Measurements from ENCODE around the gene MRPL39.

The MRPL39 gene

GRCh38 chr21:25568246-25568645, 39.0 kb downstream of the MRPL39 start:
- peak; percentile 11 for DNase-seq (ENCODE audit: low spot score)

- DNase-seq (ENCODE audit: low spot score), result no peak
Observed at GRCh38 chr21:25567472-25567871, 39.8 kb downstream of the MRPL39 start.

- DNase-seq (ENCODE audit: low spot score), result no peak
Observed at GRCh38 chr21:25566645-25567044, 40.6 kb downstream of the MRPL39 start.

DNA sequence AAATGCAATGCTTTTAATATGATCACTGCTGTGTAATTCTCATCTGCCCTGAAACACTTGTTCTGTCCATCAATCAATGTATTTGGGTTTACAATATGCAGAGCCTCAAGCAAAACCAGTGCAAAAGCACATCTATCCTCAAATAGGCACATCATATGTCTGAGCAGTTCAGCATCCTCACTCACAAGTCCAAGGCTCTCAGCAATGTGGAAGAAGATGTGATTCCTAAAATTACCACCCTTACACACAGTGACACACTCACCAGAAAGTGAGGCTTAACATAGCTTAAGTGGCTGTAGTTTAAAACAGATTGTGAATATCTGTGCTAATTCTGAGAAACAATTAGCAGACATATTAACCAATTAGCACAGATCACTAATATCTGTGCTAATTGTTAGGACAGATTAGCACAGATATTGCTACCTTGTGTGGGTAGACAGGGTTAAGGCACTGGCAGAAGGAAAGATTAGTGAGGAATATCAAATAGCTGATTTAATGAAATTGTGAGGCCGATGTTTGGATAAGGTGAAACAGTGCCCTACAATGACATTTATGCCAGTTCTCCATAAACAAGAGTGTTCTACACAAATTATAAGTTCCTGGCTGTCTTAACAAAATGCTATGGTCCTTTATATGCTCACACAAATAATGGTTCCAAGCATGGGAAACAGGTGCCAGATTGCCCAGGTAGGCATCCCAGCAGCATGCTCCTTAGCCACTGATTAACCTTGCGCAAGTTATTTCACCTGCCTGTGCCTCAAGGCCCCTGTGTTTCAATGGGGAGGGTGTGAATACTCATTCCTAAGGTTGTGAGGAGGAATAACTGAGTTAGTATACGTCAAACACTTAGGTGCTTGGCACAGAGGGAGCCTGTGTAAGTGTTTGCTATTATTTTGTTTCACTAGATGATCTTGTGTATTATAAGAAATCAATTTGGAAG, 41.7 kb downstream of the MRPL39 start:
- DNase-seq (ENCODE audit: low spot score), result no peak

DNA sequence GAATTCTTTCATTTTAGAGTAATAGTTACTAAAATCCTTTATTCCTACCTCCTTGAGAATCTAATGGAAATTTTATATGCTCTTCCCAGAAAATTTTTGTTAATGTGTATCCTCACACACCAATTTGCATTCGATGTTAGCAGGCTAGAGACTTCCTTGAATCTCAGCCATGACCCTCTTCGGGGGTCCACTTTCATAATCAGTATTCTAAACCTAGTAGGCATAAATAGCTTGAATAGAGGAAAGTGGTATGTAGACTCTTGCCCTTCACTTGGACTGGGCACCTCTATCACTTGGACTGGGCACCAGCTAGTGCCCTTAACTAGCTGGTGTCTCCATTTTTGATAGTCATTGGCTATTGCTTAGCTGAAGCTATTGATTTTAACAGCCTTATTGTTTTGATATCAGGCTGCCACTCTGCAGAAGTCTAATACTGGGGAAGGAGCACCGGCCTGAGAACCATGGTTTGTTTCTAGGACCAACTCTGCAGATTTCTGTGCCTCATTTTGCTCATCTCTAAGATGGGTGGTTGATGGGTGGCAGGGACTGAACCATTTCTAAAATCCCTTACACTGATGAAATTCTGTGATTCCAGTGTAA, 42.8 kb downstream of the MRPL39 start:
- DNase-seq (ENCODE audit: low spot score), result no peak

DNA sequence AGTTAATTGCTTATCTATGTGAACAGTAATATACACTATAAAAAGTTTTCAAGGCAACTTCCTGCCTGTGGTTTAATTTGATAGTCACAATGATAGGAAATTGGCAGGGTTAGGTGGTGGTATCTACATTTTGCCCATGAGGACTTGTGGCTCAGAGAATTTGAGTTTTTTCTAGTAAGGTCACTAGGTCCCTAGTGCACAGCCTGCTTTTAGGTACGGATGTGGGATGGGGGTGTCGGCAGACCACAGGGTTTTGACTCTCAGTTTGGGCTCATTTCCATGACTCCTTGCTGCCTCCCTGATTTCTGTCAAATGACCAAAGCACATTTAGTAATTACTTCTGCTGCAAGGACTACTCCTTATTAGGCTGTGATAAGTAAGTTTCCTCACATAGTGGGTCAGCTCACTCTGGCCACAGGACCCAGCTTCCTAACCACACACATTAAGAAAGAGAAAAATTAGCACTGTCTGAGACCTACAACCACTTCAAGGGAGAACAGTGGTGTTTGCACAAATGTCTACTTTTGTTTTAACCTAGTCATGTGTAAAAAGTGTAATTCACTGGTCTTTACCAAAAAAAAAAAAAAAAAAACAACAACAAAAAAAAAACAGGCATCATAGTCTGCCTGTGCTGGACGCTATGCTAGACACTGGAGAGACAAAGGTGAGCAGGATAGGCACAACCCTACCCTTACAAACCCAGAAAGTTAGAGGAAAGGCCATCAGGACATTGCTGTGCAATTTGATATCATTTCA, 43.7 kb downstream of the MRPL39 start:
- no peak for DNase-seq (ENCODE audit: low spot score)

- DNase-seq (ENCODE audit: low spot score), result no peak
Observed at GRCh38 chr21:25562660-25563059, 44.6 kb downstream of the MRPL39 start.

DNA sequence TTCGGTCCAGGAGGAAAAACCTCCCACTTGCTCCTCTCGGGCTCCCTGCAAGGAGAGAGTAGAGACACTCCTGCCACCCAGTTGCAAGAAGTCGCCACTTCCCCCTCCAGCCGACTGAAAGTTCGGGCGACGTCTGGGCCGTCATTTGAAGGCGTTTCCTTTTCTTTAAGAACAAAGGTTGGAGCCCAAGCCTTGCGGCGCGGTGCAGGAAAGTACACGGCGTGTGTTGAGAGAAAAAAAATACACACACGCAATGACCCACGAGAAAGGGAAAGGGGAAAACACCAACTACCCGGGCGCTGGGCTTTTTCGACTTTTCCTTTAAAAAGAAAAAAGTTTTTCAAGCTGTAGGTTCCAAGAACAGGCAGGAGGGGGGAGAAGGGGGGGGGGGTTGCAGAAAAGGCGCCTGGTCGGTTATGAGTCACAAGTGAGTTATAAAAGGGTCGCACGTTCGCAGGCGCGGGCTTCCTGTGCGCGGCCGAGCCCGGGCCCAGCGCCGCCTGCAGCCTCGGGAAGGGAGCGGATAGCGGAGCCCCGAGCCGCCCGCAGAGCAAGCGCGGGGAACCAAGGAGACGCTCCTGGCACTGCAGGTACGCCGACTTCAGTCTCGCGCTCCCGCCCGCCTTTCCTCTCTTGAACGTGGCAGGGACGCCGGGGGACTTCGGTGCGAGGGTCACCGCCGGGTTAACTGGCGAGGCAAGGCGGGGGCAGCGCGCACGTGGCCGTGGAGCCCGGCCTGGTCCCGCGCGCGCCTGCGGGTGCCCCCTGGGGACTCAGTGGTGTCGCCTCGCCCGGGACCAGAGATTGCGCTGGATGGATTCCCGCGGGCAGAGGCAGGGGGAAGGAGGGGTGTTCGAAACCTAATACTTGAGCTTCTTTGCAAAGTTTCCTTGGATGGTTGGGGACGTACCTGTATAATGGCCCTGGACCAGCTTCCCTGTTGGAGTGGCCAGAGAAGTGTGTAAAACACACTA, 45.3 kb downstream of the MRPL39 start:
- peak; percentile 87 for DNase-seq (ENCODE audit: low spot score)

- no peak for DNase-seq (ENCODE audit: low spot score)
Observed at GRCh38 chr21:25560891-25561290, 46.4 kb downstream of the MRPL39 start.

DNA sequence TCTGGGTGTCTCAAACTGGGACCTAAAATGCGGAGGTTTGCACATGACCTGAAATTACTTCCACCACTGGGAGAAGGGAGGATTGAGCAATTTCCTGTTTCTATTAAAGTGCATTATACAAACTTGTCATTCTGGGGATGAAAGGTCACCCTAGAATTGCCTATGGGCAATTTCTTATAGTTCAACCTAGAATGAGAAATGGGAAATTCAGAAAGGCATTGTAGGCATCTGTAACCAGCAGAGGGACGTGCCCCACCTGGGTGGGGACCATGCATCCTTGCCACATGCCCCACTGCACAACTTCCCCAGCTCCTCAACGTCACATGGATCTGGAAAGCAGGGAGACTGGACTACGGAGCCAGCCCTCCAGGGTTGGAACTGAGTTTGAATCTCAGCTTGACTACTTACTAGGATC, 47.0 kb downstream of the MRPL39 start:
- no peak for DNase-seq (ENCODE audit: low spot score)

DNA sequence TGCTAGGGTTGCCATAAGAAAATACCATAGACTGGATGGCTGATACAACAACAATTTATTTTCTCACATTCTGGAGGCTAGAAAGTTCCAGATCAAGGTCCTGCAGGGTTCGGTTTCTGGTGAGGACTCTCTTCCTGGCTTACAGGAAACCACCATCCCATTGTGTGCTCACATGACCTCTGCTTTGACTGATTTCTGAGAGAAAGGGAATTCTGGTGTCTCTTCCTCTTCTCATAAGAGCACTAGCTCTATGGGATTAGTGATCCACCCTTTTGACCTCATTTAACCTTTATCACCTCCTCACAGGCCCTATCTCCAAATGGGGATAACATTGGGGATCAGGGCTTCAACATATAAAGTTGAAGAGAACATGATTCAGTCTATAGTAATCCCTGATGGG, 47.5 kb downstream of the MRPL39 start:
- DNase-seq (ENCODE audit: low spot score), result no peak

DNA sequence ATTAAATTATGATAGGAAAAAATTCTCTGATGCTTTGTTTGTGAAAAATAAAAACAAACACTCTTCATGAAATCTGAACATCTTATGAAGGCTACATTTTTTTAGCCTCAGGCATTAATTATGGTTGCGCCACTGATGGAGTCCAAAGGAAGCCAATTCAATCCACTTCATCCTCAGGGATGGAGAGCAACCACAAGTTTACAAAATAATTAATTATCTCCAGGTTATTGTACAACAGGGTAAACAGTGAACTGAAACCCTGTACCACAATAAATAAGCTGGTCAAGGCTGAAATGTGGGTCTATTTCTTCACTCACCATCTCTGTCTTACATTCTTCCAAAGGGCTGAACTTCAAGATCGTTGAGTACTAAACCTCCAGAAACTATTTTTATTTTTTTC, 49.2 kb downstream of the MRPL39 start:
- DNase-seq (ENCODE audit: low spot score), result no peak

DNA sequence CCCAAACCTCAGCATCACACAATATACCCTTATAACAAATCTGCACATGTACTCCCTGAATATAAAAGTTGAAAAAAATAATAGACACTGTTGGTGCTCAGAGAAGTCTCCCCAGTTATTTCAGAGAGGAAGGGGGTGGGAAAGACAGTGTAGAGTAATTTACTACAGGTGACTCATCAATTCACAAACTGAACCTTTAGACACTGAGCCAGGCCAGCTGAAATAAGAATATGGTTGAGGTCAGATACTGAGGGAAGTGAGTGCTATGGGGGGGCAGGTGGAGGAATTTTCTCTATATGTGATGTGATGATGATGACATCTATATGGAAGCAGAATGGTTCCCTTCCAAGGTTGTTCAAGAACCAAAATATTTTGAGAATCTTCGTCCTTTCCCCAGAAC, 50.1 kb downstream of the MRPL39 start:
- no peak for DNase-seq (ENCODE audit: low spot score)

DNA sequence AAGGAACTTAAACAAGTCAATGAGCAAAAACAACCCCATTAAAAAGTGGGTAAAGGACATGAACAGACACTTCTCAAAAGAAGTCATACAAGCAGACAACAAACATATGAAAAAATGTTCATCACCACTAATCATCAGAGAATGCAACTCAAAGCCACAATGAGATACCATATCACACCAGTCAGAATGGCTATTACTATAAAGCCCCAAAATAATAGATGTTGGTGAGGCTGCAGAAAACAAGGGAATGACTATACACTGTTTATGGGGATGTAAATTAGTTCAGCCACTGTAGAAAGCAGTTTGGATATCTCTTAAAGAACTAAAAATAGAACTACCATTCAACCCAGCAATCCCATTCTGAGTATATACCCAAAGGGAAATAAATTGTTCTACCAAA, 51.2 kb downstream of the MRPL39 start:
- DNase-seq (ENCODE audit: low spot score), result no peak

DNA sequence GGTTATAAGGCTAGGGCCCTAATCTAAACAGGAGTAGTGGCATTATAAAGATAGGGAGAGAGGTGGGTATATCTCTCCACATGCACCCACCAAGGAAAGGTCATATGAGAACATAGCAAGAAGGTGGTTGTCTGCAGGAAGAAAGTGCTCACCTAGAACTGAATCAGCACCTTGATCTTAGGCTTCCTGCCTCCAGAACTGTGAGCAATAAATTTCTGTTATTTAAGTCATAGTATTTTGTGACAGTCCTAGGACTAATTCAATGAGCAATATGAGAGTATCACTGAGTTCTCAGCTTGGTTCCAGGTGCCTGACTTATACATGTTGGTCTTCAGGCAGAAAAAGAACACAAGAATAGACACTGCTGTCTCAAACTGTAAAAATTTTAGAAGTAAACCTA, 51.8 kb downstream of the MRPL39 start:
- no peak for DNase-seq (ENCODE audit: low spot score)

DNA sequence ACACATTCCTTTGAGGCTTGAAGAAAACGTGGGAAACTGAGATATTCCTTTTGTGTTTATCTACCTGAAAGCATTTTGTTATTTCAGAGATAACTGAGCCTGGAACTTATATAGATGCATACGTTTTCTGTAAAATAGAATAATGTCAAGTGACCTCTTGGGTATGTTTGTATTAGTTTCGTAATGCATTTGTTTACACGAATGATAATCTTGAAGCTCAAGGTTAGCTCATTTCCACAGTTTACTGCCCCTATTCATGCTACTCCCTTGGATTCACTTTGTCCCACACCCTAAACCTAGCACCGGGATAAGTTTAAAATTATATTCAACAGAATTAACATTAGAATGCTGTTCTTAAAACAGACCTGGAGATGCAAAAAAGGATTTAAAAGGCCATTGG, 54.4 kb downstream of the MRPL39 start:
- DNase-seq (ENCODE audit: low spot score), result no peak

DNA sequence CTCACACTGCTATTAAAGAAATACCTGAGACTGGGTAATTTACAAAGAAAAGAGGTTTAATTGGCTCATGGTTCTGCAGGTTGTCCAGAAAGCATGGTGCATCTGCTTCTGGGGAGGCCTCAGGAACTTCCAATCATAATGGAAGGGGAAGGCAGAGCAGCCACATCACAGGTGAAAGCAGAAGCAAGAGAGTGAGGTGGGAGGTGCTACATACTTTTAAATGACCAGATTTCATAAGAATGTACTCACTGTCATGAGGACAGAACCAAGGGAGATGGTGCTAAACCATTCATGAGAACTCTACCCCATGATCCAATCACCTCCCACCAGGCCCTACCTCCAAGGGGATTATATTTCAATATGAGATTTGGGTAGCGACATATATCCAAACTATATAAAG, 55.7 kb downstream of the MRPL39 start:
- DNase-seq (ENCODE audit: low spot score), result no peak

DNA sequence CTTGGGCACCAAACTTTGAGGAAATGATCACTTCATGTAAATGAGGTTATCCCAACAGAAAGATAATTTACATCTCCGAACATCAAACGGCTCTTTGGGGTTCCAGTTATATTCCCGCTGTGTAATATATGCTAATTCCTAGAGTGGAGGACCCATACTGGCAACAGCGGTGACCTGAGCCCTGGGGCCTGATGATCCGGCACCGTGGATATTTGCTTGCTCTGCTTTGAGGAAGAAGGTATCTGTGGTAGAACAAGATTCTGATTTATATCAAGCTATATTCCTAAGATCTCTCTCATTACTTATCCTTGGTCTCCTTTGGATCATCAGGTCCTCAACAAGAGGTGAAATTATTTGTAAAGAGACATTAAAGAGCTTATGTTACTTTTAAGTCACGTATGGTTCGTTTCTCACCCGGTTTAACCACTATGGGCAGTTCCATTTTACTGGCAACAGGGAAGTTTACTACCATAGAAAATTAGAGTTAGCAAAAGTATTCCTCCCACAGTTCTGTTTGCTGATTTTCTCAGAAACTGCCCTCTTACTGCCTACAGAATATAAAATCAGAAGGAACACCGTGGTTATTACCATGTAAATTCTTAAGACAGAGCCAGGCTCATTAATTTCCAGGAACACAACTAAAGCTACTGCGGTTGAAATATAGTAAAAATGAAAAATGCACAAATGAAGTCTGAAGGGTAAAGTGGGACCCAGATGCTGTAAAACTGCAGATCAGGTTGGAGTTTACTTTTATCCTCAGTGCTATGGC, 56.7 kb downstream of the MRPL39 start:
- no peak for DNase-seq (ENCODE audit: low spot score)

DNA sequence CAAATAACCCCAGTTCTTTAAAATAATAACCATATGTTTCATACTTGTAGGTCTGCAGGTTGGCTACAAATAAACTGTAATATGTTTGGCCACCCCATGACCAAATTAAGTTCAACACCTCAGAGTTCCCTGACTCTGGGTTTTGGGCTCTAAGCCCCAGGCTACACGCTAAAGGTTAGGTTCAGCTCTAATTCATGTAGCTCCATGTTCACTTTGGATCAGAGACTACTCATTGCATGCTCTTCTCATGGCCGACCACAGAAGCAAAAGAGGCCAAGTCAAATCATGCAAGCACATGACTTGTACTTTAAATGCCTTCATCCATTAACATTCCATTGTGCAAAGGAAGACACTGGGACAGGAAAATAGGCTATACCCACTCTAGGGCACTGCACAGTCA, 66.2 kb downstream of the MRPL39 start:
- no peak for DNase-seq (ENCODE audit: low spot score)

GRCh38 chr21:25539606-25540005, 67.7 kb downstream of the MRPL39 start:
- no peak for DNase-seq (ENCODE audit: low spot score)

GRCh38 chr21:25537174-25537573, 70.1 kb downstream of the MRPL39 start:
- DNase-seq (ENCODE audit: low spot score), result no peak

All from AG20443 (cell line).